GM21390 (cell line): ENCODE measurements around the gene NXPH1.

Source experiments
- ATAC-seq: cut with Tn5 transposase; IDR thresholded peaks from one replicate; pipeline ENCODE4 v1.9.1; 2021; ENCODE audit not compliant: unreplicated experiment

The NXPH1 gene

GRCh38 chr7:8491544-8492489 lies 58.4 kb downstream of the NXPH1 start:
- ATAC-seq: no peak

DNA sequence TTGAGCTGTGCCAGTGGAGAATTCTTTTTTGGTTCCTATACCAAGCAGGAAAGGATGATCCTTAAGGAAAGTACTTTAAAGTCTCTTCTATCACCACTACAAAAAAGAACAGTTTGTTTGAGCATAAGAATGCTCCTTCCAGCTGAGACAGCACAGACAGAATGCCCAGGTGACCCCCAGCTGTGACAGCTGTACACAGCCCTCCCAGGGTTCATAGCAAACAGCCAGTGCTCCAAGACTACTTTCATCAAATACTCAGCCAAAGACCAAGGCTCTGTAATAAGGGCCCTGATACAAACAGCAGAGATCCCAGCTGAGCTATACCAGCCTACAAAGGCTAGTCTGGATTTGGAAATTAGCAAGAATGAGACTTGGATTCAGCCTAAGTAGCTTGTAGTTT lies 65.7 kb downstream of the NXPH1 start:
- no peak for ATAC-seq

DNA sequence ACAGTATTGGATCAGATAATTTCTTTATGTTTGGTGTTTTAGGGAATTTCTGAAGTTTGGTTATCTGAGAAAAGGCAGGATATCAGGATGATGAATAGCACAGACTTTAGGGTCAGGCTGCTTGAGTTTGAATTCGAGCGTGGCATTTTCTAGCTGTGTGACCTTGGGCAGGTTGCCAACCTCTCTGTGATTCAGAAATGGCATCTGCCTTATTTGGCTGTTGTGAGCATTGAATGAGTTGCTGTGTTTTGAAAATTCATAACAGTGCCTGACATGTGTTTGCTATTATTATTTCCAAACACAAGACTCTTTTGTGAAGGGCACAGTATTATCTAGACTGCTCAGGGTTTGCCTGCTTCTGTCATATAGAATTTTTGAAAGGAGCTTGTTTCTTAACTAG lies 66.9 kb downstream of the NXPH1 start:
- no peak for ATAC-seq

- ATAC-seq: no peak
Measured at GRCh38 chr7:8507566-8507965, 74.2 kb downstream of the NXPH1 start.

DNA sequence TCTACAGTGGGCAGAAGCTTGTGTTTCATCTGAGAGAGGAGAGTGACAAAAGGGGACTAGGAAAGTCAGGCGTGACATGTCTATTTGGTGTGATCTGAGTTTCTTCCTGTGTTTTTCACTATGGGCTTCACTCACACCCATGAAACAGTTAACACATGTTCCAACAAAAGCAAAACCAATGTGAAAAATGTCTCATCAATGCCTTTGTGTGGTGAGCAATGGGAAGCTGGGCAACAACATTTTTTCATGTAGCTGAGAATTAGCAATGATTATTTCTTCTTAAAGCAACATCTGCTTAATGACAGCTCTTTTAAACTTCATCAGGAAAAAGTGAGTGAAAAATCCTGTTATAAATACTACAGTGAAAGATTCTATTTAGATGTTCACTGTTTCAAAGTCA lies 76.2 kb downstream of the NXPH1 start:
- no peak for ATAC-seq

- ATAC-seq: no peak
Measured at GRCh38 chr7:8511855-8512254, 78.4 kb downstream of the NXPH1 start.

GRCh38 chr7:8514781-8515519 lies 81.5 kb downstream of the NXPH1 start:
- ATAC-seq: no peak

- ATAC-seq: no peak
Measured at GRCh38 chr7:8515640-8516185, 82.3 kb downstream of the NXPH1 start.

- no peak for ATAC-seq
Measured at GRCh38 chr7:8516976-8517375, 83.6 kb downstream of the NXPH1 start.

DNA sequence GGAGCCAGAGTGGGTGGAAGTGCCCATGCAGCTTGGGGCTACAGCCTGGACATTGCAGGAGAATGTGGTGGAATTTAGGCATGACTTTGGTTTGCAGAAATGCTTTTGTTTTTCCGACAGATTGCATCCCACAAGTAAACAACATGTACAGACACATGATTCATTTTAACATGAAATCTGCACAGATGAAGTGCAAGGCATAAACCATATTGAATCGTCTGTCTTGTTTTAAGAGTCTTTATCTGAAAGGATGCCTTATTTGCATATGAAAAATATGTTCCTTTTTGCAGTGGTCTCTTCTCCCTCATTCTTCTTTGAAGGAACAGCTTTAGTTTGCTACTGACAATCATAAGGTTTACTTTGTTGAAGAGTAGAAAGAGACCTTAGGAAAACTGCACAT lies 94.9 kb downstream of the NXPH1 start:
- ATAC-seq: no peak

GRCh38 chr7:8531991-8532515 lies 98.6 kb downstream of the NXPH1 start:
- ATAC-seq: no peak

GRCh38 chr7:8536431-8536830 lies 103.0 kb downstream of the NXPH1 start:
- peak; percentile 83 for ATAC-seq

DNA sequence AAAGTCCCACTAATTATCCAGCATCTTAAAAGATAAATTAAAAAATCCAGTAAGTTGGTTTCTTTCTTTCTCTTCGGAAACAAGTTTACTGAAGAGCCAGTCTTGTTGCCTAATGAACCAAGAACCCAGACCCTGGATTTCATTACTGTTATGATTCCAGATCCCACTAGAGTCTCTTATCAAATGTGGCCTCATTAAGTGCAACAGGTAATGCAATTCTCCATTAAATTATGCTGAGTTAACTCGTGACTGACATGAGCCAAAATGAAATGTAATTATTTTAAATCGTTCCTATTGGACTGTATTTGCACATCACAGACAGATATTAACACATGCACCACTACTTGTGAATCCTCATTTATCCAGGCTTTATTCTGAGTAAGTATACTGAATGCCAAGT lies 115.6 kb downstream of the NXPH1 start:
- no peak for ATAC-seq

DNA sequence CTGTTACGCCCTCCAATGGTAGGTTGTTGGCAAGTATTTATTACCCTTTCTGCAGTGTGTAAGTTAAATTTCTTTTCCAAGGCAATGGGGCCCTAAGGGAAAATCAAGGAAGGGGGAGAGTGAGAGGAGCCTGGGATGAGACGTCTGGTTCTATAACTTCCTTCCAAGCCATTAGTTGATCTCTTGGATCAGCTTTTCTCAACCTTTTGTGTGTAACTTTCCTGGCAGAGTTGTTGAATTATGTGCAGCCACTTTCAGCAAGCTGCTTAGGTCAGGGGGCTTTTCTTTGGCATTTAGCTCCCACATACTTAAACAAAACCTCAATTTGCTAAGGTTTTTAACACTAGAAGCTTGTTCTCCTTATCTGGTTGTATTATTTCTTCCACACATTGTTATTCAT lies 127.1 kb downstream of the NXPH1 start:
- ATAC-seq: no peak

DNA sequence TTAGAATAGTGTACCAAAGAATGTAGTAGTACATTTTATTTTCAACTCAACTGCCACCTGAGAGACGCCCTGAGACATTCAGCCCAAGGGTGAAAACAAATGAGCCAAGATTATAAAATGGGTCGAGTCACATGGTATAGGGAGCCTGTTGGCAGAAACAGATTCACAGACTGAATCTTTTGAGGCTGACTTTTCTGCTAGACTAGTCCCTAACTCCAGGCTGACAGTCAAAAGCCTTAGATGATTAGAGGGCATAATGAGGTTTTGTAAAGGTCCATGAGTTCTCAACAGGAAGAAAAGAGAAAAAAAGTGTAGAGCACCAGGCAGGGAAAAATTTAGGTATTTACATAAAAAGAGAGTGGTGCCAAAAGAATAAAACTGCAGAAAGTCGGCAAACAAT lies 128.0 kb downstream of the NXPH1 start:
- no peak for ATAC-seq

DNA sequence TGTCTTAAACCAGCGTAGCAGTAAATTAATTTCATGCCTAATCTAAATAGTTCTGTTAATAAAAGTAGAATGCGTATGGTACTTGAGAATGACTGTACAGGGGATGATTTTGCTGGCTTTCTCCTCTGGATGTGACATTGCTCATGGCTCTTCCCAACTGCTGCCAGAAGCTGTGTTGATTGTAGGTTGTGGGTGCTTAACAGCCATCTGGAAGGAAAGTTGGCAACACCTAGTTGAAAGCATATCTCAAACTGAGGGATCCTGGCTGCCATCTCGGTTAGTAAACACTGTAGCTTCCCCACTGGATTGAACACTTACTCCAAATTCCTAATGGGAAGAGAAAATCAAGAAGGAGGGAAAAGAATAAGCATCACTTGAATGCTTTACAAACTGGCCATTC lies 130.9 kb downstream of the NXPH1 start:
- ATAC-seq: no peak

DNA sequence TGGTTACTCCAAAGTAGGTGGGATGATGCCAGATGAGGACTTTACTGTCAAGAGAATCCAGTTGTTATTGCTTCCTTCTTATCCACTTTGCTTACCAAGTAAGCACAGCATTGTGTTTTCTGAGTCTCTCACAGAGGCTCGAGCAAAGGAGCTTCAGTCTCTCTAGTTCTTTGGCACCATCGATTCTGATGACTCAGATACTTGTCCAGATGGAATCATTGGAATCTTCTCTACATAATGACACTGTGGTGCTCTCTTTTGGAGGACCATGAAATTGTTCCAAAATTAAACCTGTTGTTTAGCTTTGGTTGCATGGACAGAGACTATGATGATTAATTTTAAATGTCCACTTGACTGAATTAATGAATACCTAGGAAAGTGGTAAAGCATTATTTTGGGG lies 132.6 kb downstream of the NXPH1 start:
- ATAC-seq: no peak

DNA sequence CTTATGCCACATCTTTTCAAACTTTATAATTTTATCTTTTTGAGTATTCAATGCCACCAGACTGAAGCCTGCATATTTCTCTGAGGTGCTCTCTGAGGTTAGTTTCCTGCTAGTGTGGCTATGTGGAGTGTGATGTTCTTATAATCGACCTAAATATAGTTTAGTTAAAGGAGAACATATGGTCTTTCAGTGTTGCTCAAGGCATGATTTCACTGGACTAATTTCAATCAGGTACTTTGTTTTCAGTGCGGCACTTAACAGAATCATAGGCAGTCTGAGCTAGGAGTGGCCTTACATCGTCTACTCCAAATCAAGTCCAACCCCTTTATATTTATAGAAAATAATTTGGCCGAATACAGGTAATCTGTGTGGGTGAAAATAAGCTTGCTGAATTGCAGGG lies 134.2 kb downstream of the NXPH1 start:
- ATAC-seq: no peak

DNA sequence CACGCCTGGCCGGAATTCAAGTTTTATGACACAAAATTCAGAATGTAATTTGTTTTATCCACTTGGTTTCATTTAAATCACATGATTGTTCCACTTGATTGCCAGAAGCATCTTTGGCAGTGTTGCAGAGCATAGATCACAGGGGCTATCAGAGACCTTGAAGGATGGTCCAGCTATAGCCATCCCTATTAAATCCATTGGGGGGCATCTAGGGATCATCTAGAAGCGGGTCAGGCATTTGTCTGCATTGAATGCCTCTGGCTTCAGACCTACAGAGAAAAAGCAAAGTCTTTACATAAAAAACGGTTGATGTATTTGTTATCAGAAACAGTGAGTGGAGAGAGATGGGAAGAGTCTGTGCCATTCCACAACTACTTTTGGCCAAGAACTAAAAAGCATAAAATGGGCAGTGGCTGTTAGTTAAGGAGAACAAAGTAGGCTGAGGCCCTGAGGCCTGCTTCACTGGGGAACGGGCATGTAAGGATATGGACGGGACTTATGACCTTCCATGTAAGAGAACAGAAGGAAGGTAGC lies 146.3 kb downstream of the NXPH1 start:
- ATAC-seq: no peak

DNA sequence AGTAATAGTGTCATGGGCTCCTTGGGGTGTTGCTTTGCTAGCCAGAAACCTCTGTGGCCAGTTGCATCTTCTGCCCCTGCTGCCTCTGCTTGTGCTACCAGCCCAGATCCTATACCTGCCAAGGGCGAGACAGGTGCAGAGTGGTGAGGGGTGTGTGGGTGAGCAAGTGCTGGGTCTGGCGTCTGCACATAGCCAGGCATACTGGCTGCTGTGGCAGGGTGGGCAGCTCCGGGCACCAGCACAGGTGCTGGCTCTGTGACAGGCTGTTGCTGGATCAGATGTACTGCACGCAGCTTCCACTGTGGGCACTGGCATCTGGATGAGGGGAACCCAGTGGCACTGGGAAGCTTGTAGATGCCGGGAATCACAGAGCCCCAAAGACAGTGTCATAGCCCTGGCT lies 148.4 kb downstream of the NXPH1 start:
- no peak for ATAC-seq

GRCh38 chr7:8582728-8583127 lies 149.3 kb downstream of the NXPH1 start:
- ATAC-seq: no peak
